GM21390 (cell line): ENCODE measurements around the gene DUSP10.

Source experiments
- ATAC-seq: cut with Tn5 transposase; IDR thresholded peaks from one replicate; pipeline ENCODE4 v1.9.1; 2021; ENCODE audit not compliant: unreplicated experiment

Gene DUSP10

GRCh38 chr1:221741703-221742554 is at the start of gene DUSP10:
Gene DUSP10, minus strand, starts transcription at chr1:221742089. Its CDS starts 2,345 bp downstream, at chr1:221739744.
- ATAC-seq, result peak; percentile 81

DNA sequence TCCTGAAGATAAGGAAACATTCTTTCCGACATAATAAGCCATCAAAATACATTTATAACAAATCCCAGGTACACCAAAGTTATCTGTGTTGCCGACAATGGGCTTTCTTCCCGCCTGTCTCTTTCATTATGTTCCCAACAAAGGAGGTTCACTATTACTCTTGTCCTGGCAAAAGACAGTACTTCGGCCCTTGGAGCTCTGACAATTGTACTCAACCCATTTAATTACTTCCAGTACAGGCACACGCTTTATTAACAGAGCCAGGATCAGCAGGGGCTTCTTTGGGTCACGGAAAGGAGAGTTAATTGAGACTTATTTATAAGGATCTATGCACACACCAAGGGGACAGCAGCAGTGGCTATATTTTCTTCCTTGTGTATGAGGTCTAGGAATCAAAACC is 46.6 kb upstream of the DUSP10 start:
- ATAC-seq, result no peak

DNA sequence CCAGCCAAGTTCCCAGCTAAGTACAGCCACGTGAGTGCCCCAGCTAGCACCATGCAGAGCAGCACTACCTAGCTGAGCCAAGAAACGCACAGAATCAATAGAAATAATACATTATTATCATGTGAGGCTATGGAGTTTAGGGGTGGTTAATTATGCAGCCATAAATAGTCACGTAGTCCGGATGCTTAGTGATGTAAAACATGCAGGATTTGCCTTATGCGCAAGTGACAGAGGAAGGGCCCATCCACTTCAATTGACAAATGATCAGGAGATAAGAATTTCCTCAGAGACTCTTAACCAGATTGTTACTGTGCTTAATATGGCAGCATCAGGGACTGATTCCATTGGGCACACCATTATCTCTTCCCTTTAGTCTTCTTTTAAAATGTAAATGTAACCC is 44.8 kb upstream of the DUSP10 start:
- no peak for ATAC-seq

GRCh38 chr1:221783936-221784335 is 42.0 kb upstream of the DUSP10 start:
- ATAC-seq, result no peak

DNA sequence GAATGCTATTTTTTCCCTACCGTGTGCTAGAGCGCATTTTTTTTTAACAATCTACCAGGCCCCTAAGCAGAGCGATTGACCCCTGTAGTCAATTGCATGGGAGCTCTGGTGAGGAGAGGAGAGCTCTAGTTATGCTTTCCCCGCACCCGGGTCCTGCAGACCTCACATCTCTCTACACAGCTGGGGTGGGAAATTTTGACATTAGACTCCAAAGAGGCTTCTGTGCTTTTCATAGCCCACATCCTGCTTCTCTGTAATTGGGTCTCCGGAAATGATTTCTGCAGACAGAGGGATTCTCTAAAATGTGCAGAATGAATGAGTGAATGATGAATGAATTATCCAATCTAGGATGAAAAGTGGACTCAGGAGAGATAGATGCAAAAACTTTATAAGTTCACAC is 41.5 kb upstream of the DUSP10 start:
- no peak for ATAC-seq

- no peak for ATAC-seq
Measured at GRCh38 chr1:221782970-221783369, 41.1 kb upstream of the DUSP10 start.

DNA sequence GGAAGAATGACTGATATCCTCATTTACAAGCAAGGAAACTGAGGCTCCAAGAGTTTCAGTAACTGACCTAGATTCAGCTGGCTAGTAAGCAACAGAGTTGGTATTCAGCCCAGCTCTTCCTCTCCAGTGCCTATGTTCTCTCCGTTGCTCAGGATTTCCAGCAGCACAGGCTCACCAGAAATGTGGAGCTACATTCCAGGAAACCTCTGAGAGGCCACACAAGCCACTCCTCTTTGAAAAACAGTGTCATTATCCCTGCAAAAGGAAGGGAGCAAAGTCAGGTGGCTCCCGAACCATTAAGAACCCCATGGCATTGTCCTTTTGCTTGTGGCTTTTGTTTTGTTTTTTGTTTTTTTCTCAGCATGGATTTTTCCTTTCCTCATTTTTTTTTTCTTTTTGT is 40.6 kb upstream of the DUSP10 start:
- no peak for ATAC-seq

DNA sequence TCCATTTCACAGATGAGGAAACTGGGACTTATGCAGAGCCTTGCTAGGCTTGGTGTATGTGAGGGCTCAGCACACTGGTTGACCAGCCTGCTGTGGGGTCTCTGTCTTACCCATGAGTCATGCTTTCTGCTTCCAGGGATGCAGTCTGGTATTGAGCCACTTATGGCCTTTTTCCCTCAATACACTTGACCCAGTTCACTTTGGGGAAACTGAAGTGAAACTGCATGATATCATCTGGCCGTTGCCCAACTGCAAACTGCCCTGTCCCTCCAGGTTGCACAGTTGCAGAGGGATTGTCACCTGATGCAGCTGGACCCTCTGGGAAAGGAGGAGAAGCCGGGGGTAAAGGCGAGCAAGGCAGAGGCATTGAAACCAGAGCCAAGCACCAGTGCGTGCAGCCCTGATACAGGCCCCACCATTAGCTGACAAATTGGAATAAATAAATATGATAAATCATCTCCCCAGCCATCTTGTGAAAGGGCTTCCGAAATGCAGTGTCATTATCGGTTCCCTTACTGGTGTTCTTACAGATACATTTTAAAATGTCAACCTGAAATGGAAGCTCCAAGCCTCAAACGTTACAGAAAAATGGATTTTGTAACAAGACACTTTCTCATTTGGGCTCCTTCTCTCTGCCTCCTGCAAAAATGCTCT is 39.3 kb upstream of the DUSP10 start:
- ATAC-seq, result no peak

DNA sequence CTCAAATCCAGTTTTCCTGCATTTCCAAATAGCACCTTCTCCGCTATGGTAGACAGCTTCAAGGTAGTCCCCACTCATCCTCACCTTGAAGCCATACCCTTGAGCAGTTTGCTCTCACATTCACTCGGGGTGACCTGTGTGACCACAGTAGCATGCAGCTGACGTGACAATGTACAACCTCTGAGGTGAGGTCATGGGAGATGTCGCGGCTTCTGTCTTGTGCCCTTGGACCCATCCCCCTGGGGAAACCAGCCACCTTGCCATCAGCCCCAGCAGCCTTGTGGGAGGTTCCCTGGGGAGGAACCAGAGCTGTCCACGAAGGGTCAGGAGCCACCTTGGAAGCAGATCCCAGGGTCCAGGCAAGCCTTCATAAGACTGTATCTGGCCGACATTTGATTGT is 38.3 kb upstream of the DUSP10 start:
- no peak for ATAC-seq

DNA sequence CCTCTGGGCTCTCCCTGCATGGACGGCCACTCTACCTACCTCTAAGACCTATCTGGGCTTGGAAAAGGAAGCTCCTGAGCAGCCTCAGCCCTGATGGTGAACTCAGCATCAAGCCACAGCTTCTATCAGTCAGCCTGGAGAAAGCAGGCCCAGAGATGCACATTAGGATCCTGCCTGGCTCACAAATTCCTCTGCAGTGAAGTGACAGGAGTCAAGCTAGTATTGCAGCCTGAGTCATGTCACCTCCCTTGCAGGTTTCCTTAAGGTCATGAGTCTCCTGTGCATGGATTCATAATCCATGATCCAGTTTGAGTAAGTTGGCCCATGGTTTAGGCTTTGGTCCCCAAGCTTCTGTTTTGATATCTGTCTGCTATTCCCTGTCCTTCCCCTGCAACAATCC is 37.9 kb upstream of the DUSP10 start:
- ATAC-seq, result no peak

DNA sequence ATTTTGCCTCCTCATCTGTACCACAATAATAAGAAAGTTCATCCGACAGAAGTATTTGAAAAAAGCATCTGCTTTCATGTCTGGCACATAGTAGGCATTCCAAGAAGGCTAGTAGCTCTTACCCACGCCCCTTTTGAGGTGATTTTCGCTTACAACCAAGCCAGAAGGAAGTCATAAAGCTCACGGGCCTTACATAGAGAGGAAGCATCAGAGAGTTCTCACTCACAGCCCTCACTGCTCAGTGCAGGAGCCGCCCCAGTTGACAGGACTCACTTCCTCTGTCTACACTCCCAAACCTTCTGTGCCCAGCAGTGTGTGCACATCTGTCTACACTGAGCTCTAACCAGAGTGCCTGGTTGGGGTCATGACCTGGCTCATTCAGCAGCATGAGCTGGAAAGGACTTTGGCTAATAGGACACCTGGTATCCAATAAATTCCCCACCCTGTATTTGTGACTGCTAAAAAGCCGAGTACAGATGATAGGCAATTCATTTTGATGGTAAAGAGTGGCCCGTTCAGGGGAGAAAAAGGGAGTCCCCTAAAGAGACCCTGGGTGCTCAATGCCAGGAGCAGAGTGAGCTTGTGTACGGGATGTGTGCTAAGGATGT is 36.8 kb upstream of the DUSP10 start:
- peak; percentile 36 for ATAC-seq

DNA sequence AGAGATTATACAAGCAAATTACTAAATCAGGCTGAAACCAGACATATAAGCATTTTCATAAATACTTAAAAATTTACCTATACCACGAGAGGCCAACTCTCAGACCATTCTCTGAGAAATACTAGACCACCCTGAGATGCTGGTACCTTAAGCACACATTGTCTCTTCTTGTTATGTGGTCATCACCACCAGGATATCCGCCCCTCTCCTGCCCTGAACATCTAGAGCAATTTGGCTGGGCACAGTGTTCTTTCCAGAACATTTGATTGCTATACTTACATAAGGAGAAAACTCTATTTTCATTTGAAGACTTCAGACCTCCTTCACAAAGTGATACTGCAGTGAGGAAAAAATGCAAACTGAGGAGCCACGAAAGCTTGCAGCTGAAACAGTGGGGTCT is 36.2 kb upstream of the DUSP10 start:
- ATAC-seq, result peak; percentile 27

- ATAC-seq, result peak; percentile 66
Measured at GRCh38 chr1:221777431-221778072, 35.7 kb upstream of the DUSP10 start.

DNA sequence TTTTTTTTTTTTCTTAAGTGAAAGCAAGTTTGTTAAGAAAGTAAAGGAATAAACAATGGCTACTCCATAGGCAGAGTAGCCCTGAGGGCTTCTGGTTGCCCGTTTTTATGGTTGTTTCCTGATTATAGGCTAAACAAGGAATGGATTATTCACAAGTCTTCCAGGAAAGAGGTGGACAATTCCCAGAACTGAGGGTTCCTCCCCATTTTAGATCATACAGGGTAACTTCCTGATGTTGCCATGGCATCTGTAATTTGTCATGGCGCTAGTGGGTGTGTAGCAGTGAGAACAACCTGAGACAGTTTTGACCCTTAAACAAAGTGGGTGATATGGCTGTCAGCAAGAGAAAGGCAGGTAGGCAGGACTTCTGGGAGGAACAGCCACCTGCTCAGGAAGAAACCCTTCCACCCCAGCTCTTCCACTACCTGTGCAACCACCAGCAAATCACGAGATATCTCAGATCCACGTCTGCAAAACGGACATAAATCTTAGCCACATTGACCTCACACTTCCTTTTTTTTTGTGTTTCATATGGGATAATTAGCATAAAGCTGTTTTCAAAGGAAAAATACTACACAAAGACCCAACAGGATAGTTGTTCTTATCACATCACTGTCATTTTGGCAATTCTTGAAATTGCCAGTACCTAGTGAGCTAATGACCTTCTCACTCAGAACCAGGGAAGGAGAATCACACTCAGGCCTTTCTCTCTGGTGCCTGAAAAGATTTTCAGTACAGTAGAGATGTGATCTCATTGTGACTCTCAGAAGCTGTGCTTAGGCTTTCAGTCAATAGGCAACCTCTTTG is 34.8 kb upstream of the DUSP10 start:
- ATAC-seq, result peak; percentile 38

GRCh38 chr1:221775206-221775605 is 33.3 kb upstream of the DUSP10 start:
- ATAC-seq, result no peak

DNA sequence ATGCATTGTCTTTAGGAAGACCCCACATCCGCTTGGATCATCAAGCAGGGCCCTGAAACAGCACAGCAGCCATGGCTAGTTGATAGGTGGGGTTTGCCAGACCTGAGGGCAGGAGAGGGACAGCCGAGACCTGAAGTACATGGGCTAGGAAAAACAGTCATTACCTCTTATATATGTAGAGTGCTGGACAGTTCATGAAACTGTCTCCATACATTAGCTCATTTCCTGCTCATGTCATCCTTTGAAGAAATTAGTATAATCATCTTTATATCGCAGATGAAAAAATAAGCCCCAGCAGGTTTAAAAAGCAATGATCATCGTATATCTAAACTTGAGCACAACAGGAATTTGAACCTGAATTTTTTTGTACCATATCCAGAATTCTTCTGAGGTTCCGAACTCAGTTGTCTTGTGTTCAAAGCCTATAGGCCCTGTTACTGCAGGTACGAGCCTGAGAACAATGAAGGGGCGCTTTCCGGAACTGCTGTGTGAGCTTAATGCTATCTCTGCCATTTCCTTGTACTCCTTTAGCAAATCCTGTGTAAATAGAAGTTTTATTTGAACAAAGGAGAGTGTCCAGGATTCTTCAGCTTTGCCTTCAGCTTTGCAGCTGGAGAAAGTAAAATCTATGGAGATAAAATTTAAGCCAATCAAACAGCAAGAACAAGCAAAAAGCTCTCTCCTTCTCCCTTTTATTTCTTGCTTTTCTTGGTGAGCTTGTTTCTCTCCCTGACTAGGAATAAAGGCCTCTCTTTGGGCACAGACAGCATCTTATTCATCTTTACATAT is 32.4 kb upstream of the DUSP10 start:
- no peak for ATAC-seq

DNA sequence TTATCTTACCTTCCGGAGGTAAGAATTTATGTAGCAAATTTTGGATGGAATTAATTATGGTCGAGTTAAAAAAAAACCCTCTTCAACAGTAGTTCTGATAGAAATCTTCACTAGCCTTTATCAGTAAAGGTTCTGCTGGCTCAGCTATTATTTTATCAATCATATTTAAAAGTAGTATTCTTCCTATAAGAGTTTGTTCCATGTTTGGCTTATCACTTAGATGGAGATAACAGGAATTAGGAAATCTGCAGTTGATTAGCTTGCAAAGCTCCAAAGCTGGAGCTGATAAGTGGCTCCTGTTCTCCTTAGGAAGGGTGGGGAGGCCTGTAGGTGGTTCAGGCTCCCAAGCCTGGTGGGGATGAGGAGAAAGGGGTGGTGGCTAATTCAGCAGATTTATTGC is 31.5 kb upstream of the DUSP10 start:
- no peak for ATAC-seq

DNA sequence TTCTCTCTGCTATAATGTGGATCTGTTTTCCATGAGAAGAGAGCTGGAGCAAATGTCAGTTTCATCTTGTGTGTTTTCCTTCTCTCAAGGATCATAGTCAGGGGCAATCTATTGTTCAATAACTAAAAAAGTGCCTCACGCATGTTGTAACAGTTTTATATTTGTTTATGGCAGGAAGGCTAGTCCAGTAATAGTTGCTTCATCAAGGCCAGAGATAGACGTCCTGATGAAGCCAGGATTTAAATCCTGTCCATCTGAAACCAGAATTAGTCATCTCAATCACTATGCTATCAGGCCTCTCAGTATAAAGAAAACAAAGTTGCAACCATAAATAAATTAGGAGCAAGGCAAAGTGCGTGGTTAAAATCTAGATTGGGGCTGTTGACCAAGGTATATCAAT is 30.2 kb upstream of the DUSP10 start:
- ATAC-seq, result no peak

DNA sequence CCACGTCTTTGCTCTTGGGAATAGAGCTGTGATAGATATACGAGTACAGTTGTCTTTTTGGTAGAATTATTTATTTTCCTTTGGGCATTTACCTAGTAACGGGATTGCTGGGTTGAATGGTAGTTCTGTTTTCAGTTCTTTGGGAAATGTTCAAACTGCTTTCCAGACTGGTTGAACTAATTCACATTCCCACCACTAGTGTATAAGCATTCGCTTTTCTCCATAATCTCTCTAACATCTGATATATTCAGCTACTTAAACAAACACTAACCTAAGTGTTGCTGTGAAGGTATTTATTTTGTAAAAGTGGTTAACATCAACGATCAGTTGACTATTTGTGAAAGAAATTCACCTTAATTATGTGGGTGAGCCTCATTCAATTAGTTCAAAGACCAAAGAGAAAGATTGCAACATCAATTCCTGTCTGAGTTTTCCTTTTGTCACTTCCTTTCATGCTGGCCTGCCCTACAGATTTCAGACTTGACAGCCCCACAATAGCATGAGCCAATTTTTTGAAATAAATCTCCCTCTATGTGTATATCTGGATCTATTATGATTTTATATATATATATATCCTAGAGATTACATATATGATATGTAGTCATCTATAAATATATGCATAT is 26.7 kb upstream of the DUSP10 start:
- no peak for ATAC-seq

DNA sequence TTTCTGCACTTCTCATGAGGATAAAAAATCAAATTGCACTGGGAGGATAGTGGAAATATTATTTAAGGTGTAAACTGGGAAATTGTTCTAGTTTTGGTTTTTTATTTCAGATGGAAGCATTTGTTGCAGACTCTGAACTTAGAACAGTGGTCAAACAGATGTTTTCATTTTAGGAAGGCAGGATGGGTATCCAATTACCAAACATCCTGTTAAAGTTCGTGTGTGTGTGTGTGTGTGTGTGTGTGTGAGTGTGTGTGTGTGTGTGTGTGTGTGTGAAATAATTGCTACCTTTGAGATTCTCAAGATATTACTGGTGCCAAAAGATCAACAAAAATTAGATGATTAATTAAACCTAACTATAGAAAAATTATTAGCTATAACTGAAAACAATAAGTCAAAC is 24.3 kb upstream of the DUSP10 start:
- ATAC-seq, result no peak
